ENCODE measurements around the gene SEPHS2.

SEPHS2 gene

DNA sequence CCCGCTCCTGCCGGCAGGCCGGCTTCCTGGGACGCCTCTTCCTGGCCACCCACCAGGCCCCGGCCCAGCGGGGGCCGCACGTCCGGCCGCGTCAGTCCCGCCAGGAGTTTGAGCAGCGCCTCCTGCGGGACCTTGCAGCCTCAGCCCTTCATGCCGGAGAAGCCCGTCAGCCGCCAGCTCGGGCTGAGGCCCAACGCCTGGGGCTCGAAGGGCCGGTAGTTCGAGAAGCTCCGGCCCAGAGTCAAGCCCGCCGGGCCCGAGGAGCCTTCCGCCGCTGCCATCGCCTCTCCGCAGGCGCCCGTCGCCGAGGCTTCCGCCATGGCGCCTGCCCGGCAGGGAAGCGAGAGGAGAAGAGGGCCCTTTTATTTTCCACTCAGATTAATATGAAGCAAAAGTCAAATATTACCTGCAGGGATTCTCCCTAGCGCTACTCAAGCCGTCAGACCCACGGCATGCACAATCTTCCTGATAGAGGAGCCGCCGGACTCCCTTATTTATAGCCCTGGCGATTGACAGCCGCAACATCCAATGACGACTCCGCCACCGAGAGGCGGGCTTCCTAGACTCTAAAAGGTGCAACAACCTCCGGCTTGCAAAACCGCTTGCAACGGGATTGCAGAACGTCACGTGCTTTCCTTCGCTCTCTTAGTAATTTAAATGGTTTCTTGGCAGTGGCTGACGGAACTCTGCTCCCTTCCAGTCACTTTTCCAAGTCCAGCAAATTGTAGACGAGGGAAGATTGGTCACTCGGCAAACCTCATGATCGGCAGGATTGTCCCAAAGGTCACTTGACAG lies at the start of gene SEPHS2:
Gene SEPHS2 (minus strand): TSS at position 467 of the 795 bp plus-strand sequence. CDS start 147 bp downstream, at position 320.
- H3K27me3 Mint-ChIP-seq, result no peaks in the 10 kb centered on the region
- H3K9me3 Mint-ChIP-seq, result no peaks in the 10 kb centered on the region
- DNase-seq (ENCODE audit: low spot score in 2 of 2) (peak; percentile 93 to 95), ATAC-seq (replicated peaks; ENCODE audit: extremely low read depth, poor library complexity, severe bottlenecking) (peak; percentile 89)
- H3K4me1 Mint-ChIP-seq, result peaks cover 39% of the 10 kb centered on the region
- H3K27ac Mint-ChIP-seq (ENCODE audit: low read depth), result peak within 1 kb of the TSS; percentile 94
- H3K36me3 Mint-ChIP-seq (ENCODE audit: insufficient read depth), result peaks cover 15% of the 10 kb centered on the region
- H3K4me3 Mint-ChIP-seq, result peak within 1 kb of the TSS; percentile 92

DNA sequence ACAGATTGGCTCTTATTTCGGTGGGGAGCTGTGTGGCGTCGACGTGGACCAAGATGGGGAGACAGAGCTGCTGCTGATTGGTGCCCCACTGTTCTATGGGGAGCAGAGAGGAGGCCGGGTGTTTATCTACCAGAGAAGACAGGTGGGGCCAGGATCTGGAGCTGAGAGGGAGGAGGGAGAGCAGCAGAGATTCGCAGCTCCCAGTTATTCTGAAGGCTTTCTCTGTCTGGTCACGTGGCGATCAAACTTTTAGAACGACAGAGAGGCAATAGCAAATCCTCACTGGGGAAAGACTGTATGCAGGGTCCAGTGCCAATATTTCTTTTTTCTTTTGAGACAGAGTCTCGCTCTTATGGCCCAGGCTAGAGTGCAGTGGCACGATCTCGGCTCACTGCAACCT lies 49.0 kb upstream of the SEPHS2 start:
- Mint-ChIP-seq H3K4me1 (peaks cover 24% of the 10 kb centered on the region), H3K27ac (ENCODE audit: low read depth) (peak overlapping the region; percentile 35), H3K9me3 (no peaks in the 10 kb centered on the region), H3K36me3 (ENCODE audit: insufficient read depth) (peaks cover 91% of the 10 kb centered on the region), H3K4me3 (no peak overlapping the region), H3K27me3 (no peaks in the 10 kb centered on the region)
- no peak for ATAC-seq (replicated peaks; ENCODE audit: extremely low read depth, poor library complexity, severe bottlenecking)
- DNase-seq (ENCODE audit: low spot score in 2 of 2), result no peak

DNA sequence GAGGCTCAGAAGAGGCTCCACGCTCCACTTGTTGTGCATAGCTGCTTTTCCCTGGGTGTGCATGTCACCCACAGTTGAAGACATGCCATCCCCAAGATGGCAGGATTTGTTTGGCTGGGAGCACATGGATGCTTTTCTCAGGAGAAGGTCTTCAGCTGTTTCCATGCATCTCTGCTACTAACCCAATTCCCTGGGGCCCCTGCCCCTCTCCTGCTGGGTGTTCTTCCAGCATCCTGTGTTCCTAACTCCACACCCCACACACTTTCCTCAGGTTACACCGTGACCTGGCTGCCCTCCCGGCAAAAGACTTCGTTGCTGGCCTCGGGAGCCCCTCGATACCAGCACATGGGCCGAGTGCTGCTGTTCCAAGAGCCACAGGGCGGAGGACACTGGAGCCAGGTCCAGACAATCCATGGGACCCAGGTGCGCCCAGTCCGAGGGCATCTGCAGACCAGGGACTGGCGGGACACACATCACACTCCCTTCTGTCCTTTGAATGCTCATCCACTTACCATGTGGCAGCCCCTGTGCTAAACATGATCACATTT lies 48.3 kb upstream of the SEPHS2 start:
- DNase-seq (ENCODE audit: low spot score in 2 of 2), result no peak
- Mint-ChIP-seq H3K27me3 (no peaks in the 10 kb centered on the region), H3K4me1 (peaks cover 22% of the 10 kb centered on the region), H3K36me3 (ENCODE audit: insufficient read depth) (peaks cover 92% of the 10 kb centered on the region), H3K9me3 (no peaks in the 10 kb centered on the region), H3K4me3 (no peak overlapping the region), H3K27ac (ENCODE audit: low read depth) (no peak overlapping the region)
- ATAC-seq (replicated peaks; ENCODE audit: extremely low read depth, poor library complexity, severe bottlenecking), result no peak

GRCh38 chr16:30491744-30492308 lies 46.2 kb upstream of the SEPHS2 start:
- no peak for ATAC-seq (replicated peaks; ENCODE audit: extremely low read depth, poor library complexity, severe bottlenecking)
- peak overlapping the region; percentile 27 for H3K27ac Mint-ChIP-seq (ENCODE audit: low read depth)

GRCh38 chr16:30491229-30491628 lies 45.6 kb upstream of the SEPHS2 start:
- peaks cover 93% of the 10 kb centered on the region for H3K36me3 Mint-ChIP-seq (ENCODE audit: insufficient read depth)
- DNase-seq (ENCODE audit: low spot score in 2 of 2), result no peak

More at GRCh38 chr16:30491744-30492308, 46.2 kb upstream of the SEPHS2 start:
- no peaks in the 10 kb centered on the region for H3K27me3 Mint-ChIP-seq
- no peak for DNase-seq (ENCODE audit: low spot score in 2 of 2)
- H3K4me1 Mint-ChIP-seq, result peaks cover 32% of the 10 kb centered on the region
- peaks cover 93% of the 10 kb centered on the region for H3K36me3 Mint-ChIP-seq (ENCODE audit: insufficient read depth)
- H3K9me3 Mint-ChIP-seq, result no peaks in the 10 kb centered on the region
- no peak overlapping the region for H3K4me3 Mint-ChIP-seq

GRCh38 chr16:30490210-30490609 lies 44.5 kb upstream of the SEPHS2 start:
- no peak for ATAC-seq (replicated peaks; ENCODE audit: extremely low read depth, poor library complexity, severe bottlenecking)

More at GRCh38 chr16:30491229-30491628, 45.6 kb upstream of the SEPHS2 start:
- peaks cover 37% of the 10 kb centered on the region for H3K4me1 Mint-ChIP-seq
- no peaks in the 10 kb centered on the region for H3K27me3 Mint-ChIP-seq
- H3K27ac Mint-ChIP-seq (ENCODE audit: low read depth), result no peak overlapping the region
- H3K4me3 Mint-ChIP-seq, result no peak overlapping the region
- H3K9me3 Mint-ChIP-seq, result no peaks in the 10 kb centered on the region
- ATAC-seq (replicated peaks; ENCODE audit: extremely low read depth, poor library complexity, severe bottlenecking), result no peak

GRCh38 chr16:30488764-30489605 lies 43.3 kb upstream of the SEPHS2 start:
- peak overlapping the region; percentile 73 for H3K27ac Mint-ChIP-seq (ENCODE audit: low read depth)
- H3K27me3 Mint-ChIP-seq, result no peaks in the 10 kb centered on the region
- H3K36me3 Mint-ChIP-seq (ENCODE audit: insufficient read depth), result peaks cover 93% of the 10 kb centered on the region
- ATAC-seq (replicated peaks; ENCODE audit: extremely low read depth, poor library complexity, severe bottlenecking), result no peak
- H3K4me1 Mint-ChIP-seq, result peaks cover 36% of the 10 kb centered on the region
- H3K9me3 Mint-ChIP-seq, result no peaks in the 10 kb centered on the region
- no peak overlapping the region for H3K4me3 Mint-ChIP-seq
- DNase-seq (ENCODE audit: low spot score in 2 of 2), result no peak

More at GRCh38 chr16:30490210-30490609, 44.5 kb upstream of the SEPHS2 start:
- peak overlapping the region; percentile 19 for H3K27ac Mint-ChIP-seq (ENCODE audit: low read depth)
- no peak overlapping the region for H3K4me3 Mint-ChIP-seq
- peaks cover 44% of the 10 kb centered on the region for H3K4me1 Mint-ChIP-seq
- H3K36me3 Mint-ChIP-seq (ENCODE audit: insufficient read depth), result peaks cover 93% of the 10 kb centered on the region
- no peak for DNase-seq (ENCODE audit: low spot score in 2 of 2)
- no peaks in the 10 kb centered on the region for H3K9me3 Mint-ChIP-seq
- no peaks in the 10 kb centered on the region for H3K27me3 Mint-ChIP-seq

- Mint-ChIP-seq H3K36me3 (ENCODE audit: insufficient read depth) (peaks cover 96% of the 10 kb centered on the region), H3K27me3 (no peaks in the 10 kb centered on the region), H3K27ac (ENCODE audit: low read depth) (peak overlapping the region; percentile 87), H3K9me3 (no peaks in the 10 kb centered on the region), H3K4me1 (peaks cover 40% of the 10 kb centered on the region), H3K4me3 (no peak overlapping the region)
- DNase-seq (ENCODE audit: low spot score in 2 of 2) (no peak), ATAC-seq (replicated peaks; ENCODE audit: extremely low read depth, poor library complexity, severe bottlenecking) (no peak)
These were observed 40.3 kb upstream of the SEPHS2 start for GRCh38 chr16:30485818-30486436.

- ATAC-seq (replicated peaks; ENCODE audit: extremely low read depth, poor library complexity, severe bottlenecking) (no peak), DNase-seq (ENCODE audit: low spot score in 2 of 2) (no peak)
- peaks cover 97% of the 10 kb centered on the region for H3K36me3 Mint-ChIP-seq (ENCODE audit: insufficient read depth)
- no peaks in the 10 kb centered on the region for H3K9me3 Mint-ChIP-seq
- H3K4me3 Mint-ChIP-seq, result peak overlapping the region; percentile 20
- no peaks in the 10 kb centered on the region for H3K27me3 Mint-ChIP-seq
- H3K27ac Mint-ChIP-seq (ENCODE audit: low read depth), result peak overlapping the region; percentile 87
- H3K4me1 Mint-ChIP-seq, result peaks cover 49% of the 10 kb centered on the region
These were observed 39.2 kb upstream of the SEPHS2 start for GRCh38 chr16:30484887-30485286.

GRCh38 chr16:30482366-30482765 lies 36.7 kb upstream of the SEPHS2 start:
- peak overlapping the region; percentile 19 for H3K4me3 Mint-ChIP-seq
- no peaks in the 10 kb centered on the region for H3K9me3 Mint-ChIP-seq
- peaks cover 96% of the 10 kb centered on the region for H3K36me3 Mint-ChIP-seq (ENCODE audit: insufficient read depth)
- DNase-seq (ENCODE audit: low spot score in 2 of 2), result no peak
- peaks cover 52% of the 10 kb centered on the region for H3K4me1 Mint-ChIP-seq
- H3K27me3 Mint-ChIP-seq, result no peaks in the 10 kb centered on the region
- H3K27ac Mint-ChIP-seq (ENCODE audit: low read depth), result no peak overlapping the region
- no peak for ATAC-seq (replicated peaks; ENCODE audit: extremely low read depth, poor library complexity, severe bottlenecking)

DNA sequence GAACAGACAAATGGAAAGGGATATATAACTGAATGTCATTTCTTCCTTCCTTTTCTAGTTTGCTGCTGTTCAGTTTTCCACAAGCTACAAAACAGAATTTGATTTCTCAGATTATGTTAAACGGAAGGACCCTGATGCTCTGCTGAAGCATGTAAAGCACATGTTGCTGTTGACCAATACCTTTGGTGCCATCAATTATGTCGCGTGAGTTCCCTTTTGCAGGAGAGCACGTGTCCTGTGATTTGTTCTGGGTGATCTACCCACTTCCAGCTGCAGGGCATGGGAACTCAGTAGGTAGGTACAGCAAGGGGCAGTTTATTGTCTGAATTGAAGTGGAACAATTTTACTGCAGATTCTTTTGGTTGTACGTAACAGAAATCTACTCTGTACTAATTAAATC lies 35.7 kb upstream of the SEPHS2 start:
- ATAC-seq (replicated peaks; ENCODE audit: extremely low read depth, poor library complexity, severe bottlenecking) (no peak), DNase-seq (ENCODE audit: low spot score in 2 of 2) (no peak)
- Mint-ChIP-seq H3K4me3 (no peak overlapping the region), H3K9me3 (no peaks in the 10 kb centered on the region), H3K4me1 (peaks cover 55% of the 10 kb centered on the region), H3K27ac (ENCODE audit: low read depth) (no peak overlapping the region), H3K36me3 (ENCODE audit: insufficient read depth) (peaks cover 98% of the 10 kb centered on the region), H3K27me3 (no peaks in the 10 kb centered on the region)

All from central memory CD8-positive, alpha-beta T cell (primary cell).